Thyroid gland (tissue), 4 donors: ENCODE measurements around the gene NCR2.

Experiments
- CTCF ChIP-seq, 6 experiments: fragments of 200-600 bp in 3 of 6; fragments of 450-650 bp in 3 of 6; sonication (generic) in 3 of 6; IDR thresholded peaks; one replicate each; pipeline ENCODE4 v1.5.1; 2016 to 2019; ENCODE audit warnings: antibody characterized with exemption in 6 of 6, mild to moderate bottlenecking in 2 of 6, inconsistent platforms in 1 of 6, moderate library complexity in 1 of 6
- POLR2A ChIP-seq, 2 donors: fragments of 450-650 bp; IDR thresholded peaks; one replicate each; pipeline ENCODE4 v1.6.1; 2017; ENCODE audit warnings: antibody characterized with exemption in 2 of 2, mild to moderate bottlenecking in 2 of 2, moderate library complexity in 1 of 2

- TF ChIP-seq CTCF (IDR thresholded peaks at IDR 0.05) (no peak), POLR2A (IDR thresholded peaks at IDR 0.05) (no peak)
Observed at GRCh38 chr6:41353333-41353732, 17.9 kb downstream of the NCR2 start.
